ENCODE results near the gene ZNF566.
"Not testable (repeated sequence)": the region's sequence is repeated elsewhere in the genome, so short reads cannot be mapped to it uniquely, and the experiment has no call there.

Gene ZNF566

GRCh38 chr19:36489118-36489919, at the start of gene ZNF566:
ZNF566 (minus strand) TSS chr19:36489561; CDS start chr19:36476557, 13,004 bp downstream.
- peak; percentile 87 to 97 for DNase-seq

GRCh38 chr19:36528921-36529518, 39.7 kb upstream of the ZNF566 start:
- DNase-seq, result peak in 1 of 2 experiments; percentile 7

- peak; percentile 94 to 97 for DNase-seq
Observed at GRCh38 chr19:36528194-36528920, 39.0 kb upstream of the ZNF566 start, which contains the start of gene ZNF260. ZNF260 (minus strand) TSS chr19:36528271; CDS start chr19:36515238, 13,033 bp downstream.

GRCh38 chr19:36527873-36528193, 38.5 kb upstream of the ZNF566 start:
- DNase-seq, result no peak

GRCh38 chr19:36527341-36527740, 38.0 kb upstream of the ZNF566 start:
- DNase-seq, result no peak

- no peak for DNase-seq
Observed at GRCh38 chr19:36526581-36526980, 37.2 kb upstream of the ZNF566 start.

- no peak for DNase-seq
Observed at GRCh38 chr19:36524617-36525016, 35.3 kb upstream of the ZNF566 start.

- DNase-seq, result no peak
Observed at GRCh38 chr19:36514012-36514612, 24.8 kb upstream of the ZNF566 start.

GRCh38 chr19:36508325-36508724, 19.0 kb upstream of the ZNF566 start:
- DNase-seq, result no peak

GRCh38 chr19:36501973-36502372, 12.6 kb upstream of the ZNF566 start:
- DNase-seq, result no peak

- DNase-seq, result no peak
Observed at GRCh38 chr19:36497001-36497400, 7.6 kb upstream of the ZNF566 start.

- peak in 1 of 2 experiments; percentile 1 for DNase-seq
Observed at GRCh38 chr19:36492689-36493453, 3.5 kb upstream of the ZNF566 start.

GRCh38 chr19:36490846-36491245, 1.5 kb upstream of the ZNF566 start:
- DNase-seq, result not testable (repeated sequence)

GRCh38 chr19:36489920-36490415, 607 bp upstream of the ZNF566 start:
- DNase-seq, result no peak

- peak in 1 of 2 experiments; percentile 25 for DNase-seq
Observed at GRCh38 chr19:36488846-36489117, 579 bp downstream of the ZNF566 start.

- no peak for DNase-seq
Observed at GRCh38 chr19:36488118-36488845, 1.1 kb downstream of the ZNF566 start.

- DNase-seq, result no peak
Observed at GRCh38 chr19:36483653-36484052, 5.7 kb downstream of the ZNF566 start.

- no peak for DNase-seq
Observed at GRCh38 chr19:36482876-36483275, 6.5 kb downstream of the ZNF566 start.

GRCh38 chr19:36460046-36460445, 29.3 kb downstream of the ZNF566 start:
- no peak for DNase-seq

GRCh38 chr19:36456831-36457230, 32.5 kb downstream of the ZNF566 start:
- no peak for DNase-seq

GRCh38 chr19:36449059-36449670, 40.2 kb downstream of the ZNF566 start:
- DNase-seq, result no peak

All from NCI-H446 (cell line).